ENCODE measurements around the gene FHOD3.

GRCh38 chr18:36412778-36413177 is 115.3 kb downstream of the FHOD3 start:
- TF ChIP-seq POLR2AphosphoS5 (IDR thresholded peaks at IDR 0.05; ENCODE audit: low read depth, low read length) (no peak), SPI1 (IDR thresholded peaks at IDR 0.05; ENCODE audit: low read depth, low read length) (no peak), POU2F2 (IDR thresholded peaks at IDR 0.05; ENCODE audit: low read depth, low read length) (no peak)

All from GM12891 (cell line).